GM13977 (cell line): ENCODE data around the gene CRABP2.
A peak's percentile ranks its signal among the peaks of the same experiment; 100 is the strongest.

Experiments used
- DNase-seq: peaks from one replicate; pipeline ENCODE4 v3.0.0; 2012; ENCODE audit warnings: low spot score
- CTCF ChIP-seq: IDR thresholded peaks from 2 replicates; pipeline ENCODE4 v1.5.1; 2012; ENCODE audit warnings: mild to moderate bottlenecking, control low read depth; ENCODE audit not compliant: insufficient read depth; ENCODE audit errors: extremely low read depth, missing control alignments
- in situ Hi-C: fragments of 300-500 bp; cut with MboI; formaldehyde crosslinking; loops from one replicate; pipeline ENCODE4 v1.12.0; 2022; ENCODE audit warnings: low sequenced_read_pairs, low pct_unique_long_range_greater_than_20kb, mixed read lengths, inconsistent platforms; ENCODE audit not compliant: unreplicated experiment

Gene CRABP2

GRCh38 chr1:156692441-156692924, 12.9 kb downstream of the CRABP2 start:
- DNase-seq = no peak
- TF ChIP-seq CTCF = no peak
- in situ Hi-C loops = no loop called here

GRCh38 chr1:156691665-156692440, 13.5 kb downstream of the CRABP2 start:
- no peak for TF ChIP-seq CTCF
- in situ Hi-C loops = no loop called here
- no peak for DNase-seq

- no peak for DNase-seq
- in situ Hi-C loops = no loop called here
- TF ChIP-seq CTCF = no peak
Observed at GRCh38 chr1:156691191-156691590, 14.2 kb downstream of the CRABP2 start.

DNA sequence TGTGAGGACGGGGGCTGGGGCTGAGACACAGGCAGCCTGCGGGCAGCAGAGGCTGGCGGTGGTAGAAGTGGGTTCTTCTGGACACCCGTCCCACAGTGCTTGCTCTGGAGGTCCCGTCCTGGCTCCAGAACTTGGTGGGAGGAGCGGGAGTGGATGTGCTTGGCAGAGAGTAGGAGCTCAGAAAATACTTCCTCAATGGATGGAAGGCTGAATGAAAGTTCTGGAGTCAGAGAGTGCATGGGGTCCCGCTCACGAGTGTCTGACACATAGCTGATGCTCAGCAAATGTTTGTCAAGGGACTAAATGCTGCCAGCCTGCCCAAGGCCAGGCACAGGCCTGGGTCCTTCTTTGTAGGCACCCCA, 14.7 kb downstream of the CRABP2 start:
- DNase-seq = no peak
- no peak for TF ChIP-seq CTCF
- in situ Hi-C loops = no loop called here

DNA sequence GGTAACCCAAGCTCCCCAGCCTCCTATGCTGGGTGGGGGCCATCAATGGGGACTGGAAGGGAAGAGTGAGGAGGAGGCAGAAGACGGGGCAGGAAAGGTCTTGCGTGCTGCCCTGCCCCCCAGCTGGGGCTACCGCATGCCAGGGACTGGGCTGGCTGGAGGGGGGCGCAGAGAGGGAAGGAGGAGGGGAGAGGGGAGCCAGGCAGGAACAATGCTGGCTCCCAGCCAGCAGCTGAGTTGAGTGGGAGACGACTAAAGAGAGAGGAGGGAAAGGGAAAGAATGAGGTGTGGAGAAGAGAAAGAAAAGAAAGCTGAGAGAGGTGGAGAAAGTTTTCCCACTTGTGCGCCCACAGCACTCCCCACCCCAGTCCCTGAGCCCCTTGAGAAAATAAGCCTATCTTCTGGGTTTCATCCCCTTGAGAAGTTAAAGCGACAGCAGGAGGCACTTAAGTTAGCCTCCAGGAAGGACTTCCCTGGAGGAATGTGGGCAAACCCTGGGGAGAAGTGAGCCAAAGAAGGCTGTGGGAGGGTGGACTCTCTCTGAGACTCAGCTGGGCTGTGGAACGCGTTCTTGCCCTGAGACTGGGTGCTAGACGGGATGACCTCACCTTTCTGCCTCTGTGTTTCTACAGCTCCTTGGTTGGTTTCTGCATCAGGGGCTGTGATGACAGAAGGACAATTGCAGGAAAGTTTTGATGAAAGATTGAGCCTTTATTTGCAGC, 15.3 kb downstream of the CRABP2 start:
- in situ Hi-C loops = no loop called here
- no peak for DNase-seq
- no peak for TF ChIP-seq CTCF

DNA sequence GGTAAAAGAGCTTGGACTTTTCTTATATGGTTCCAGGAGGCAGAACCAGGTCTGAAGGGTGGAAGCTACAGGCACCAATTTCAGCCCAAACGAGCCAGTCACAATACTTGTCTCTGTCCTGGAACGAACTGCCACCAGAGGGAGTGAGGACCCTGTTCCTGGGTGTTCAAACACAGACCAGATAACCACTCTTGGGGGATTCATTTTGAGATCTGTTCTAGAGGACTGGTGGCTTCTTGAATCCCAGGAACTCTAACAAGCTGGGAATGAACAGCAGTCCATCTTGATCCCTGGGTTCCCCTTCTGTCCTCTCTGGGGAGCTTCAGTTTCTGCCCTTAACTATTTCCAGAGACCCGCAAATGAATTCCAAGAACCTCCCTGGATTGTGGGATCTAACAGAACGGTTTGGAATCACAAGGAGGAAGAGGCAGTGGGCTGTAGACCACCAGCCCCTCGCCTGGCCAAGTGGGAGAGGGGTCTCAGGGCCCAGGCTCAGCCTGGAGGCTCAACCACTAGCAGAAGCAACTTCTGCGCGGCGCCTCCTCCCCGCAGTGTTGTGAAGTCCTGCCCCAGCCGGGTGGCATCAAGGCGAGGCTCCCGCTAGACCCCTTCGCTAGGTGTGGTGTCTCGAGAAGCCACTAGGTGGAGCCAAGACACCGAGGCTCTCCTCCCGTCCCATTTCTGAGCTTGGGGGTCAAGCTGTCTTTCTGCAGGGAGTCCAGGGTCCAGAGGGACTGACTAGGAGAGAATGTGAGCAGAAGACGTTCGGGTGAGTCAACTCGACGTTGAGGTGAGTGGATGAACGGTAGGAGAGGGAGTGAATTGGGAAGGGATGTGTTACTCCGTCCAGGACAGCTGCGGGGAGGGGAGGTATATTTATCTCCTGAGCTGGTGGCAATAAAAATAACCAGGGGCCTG, 16.1 kb downstream of the CRABP2 start:
- DNase-seq = peak; percentile 89
- TF ChIP-seq CTCF = peak; percentile 93
- in situ Hi-C loops = no loop called here
